Body of pancreas (tissue), 4 donors: Measurements from ENCODE around the gene MBD3L3. TPM values are rescaled to one million over a fixed set of nuclear protein-coding genes. Genes with fewer than 3 reads are reported as not detected.
"Not testable (repeated sequence)": the region's sequence is repeated elsewhere in the genome, so short reads cannot be mapped to it uniquely, and the experiment has no call there.

ENCODE experiments used
- ATAC-seq: fragments of 150-250 bp; one replicate; pipeline ENCODE4 v1.9.1; 2016
- DNase-seq, 4 donors: peaks; one replicate each; pipeline ENCODE4 v3.0.0-alpha.2; 2019
- H3K27ac ChIP-seq, 4 donors: fragments of 200-600 bp; sonication (generic); 1 replicate in 3 of 4; 2 replicates in 1 of 4; pipeline versions ENCODE4 v1.5.1 to v1.6.1; 2016 to 2019; ENCODE audit warnings: mild to moderate bottlenecking in 1 of 4, mixed read lengths in 1 of 4, moderate library complexity in 1 of 4
- H3K27me3 ChIP-seq, 2 donors: fragments of 200-600 bp; sonication (generic); one replicate each; pipeline ENCODE4 v1.6.0; 2016; ENCODE audit warnings: mild to moderate bottlenecking in 1 of 2
- H3K36me3 ChIP-seq, 2 donors: fragments of 200-600 bp; sonication (generic); replicated peaks in 1 of 2; 2 replicates each; pipeline ENCODE4 v1.5.1; 2016; ENCODE audit warnings: low read depth in 2 of 2; ENCODE audit not compliant: insufficient read depth in 1 of 2
- H3K4me1 ChIP-seq: fragments of 200-600 bp; sonication (generic); one replicate; pipeline ENCODE4 v1.6.0; 2016
- H3K4me3 ChIP-seq, 2 donors: fragments of 200-600 bp; sonication (generic); 1 replicate in 1 of 2; 2 replicates in 1 of 2; pipeline ENCODE4 v1.5.1; 2016 to 2019
- H3K9me3 ChIP-seq, 3 donors: fragments of 200-600 bp; sonication (generic); 1 replicate in 2 of 3; 2 replicates in 1 of 3; pipeline ENCODE4 v1.5.1; 2016
- POLR2A ChIP-seq, 3 donors: fragments of 450-650 bp; IDR thresholded peaks; one replicate each; pipeline ENCODE4 v1.6.1; 2016; ENCODE audit warnings: antibody characterized with exemption in 3 of 3, mild to moderate bottlenecking in 2 of 3
- WGBS, 2 donors: methylation state at CpG; one replicate each; pipeline ENCODE4 v1.1.5; 2017; 5-methylcytosine and 5-hydroxymethylcytosine counted together
- intact Hi-C: fragments of 100-400 bp; cut with DNase I; formaldehyde crosslinking; loops from one replicate; pipeline ENCODE4 v1.15.1; 2023
- total RNA-seq, 2 donors: library from RNA; depleted of rRNA; stranded (reverse); fragments of >200 nt; gene quantifications; one replicate each; pipeline ENCODE4 v1.1.0, GENCODE V29; 2016
- TF ChIP-seq, protein P1 (sequence below), 7 experiments: fragments of 450-650 bp in 4 of 7; fragments of 200-600 bp in 3 of 7; sonication (generic) in 3 of 7; IDR thresholded peaks; one replicate each; pipeline ENCODE4 v1.5.1; 2016 to 2019; ENCODE audit warnings: antibody characterized with exemption in 7 of 7

The MBD3L3 gene
- total RNA-seq, 2 donors from 2014 or later: not detected

DNA sequence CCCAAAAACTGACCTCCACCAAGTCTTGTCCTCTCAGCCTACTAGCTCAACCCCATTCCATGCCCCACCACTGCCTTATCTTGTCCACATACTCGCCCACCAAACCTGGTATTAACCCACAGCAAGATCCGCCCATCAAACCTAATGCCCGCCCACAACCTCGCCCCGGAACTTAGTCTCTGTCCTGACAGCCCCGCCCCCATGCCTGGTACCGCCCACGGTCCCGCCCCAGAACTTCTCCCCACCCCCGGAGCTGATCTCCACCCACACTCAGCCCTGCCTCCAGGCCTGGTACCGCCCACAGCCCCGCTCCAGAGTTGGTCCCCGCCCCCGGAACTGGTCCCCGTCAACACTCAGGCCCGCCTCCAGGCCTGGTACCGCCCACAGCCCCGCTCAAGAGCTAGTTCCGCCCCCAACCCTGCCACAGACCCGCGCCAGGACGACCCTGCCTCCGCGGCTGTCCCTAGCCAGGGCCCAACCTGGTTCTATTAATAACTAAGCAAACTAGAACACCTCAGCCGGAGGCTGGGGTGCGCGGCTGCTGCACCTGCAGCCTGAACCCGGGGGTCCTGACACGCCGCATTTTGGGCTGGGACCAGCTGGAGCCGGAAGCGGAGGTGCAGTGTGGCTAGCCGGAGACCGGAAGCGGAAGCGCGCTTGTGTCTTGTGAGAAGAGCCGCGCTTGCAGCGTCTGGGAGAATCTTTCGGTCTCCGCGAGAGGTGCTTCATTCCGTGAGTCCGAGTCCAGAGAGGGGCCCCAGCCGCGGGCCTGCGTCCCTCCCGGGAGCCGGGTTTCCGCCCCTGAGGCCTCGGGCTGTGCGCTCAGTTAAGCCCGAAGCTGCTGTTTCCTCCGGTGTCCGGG, 10.8 kb upstream of the MBD3L3 start, which contains the start of gene ZNF557:
ZNF557 (plus strand) TSS at position 662 of the 862 bp plus-strand sequence. CDS start 5,372 bp downstream, outside the sequence.
- H3K27ac ChIP-seq: peak within 1 kb of the TSS; percentile 48 to 94 (median 71)
- 1% methylated on average over 26 to 56 of the region's 56 CpGs for WGBS, 2 donors
- DNase-seq (peak; percentile 99 to 100 (median 100)), ATAC-seq (peak; percentile 100)
- H3K36me3 ChIP-seq: peaks cover 3 to 19% of the 10 kb centered on the region in 2 donors
- TF ChIP-seq, protein P1, sequence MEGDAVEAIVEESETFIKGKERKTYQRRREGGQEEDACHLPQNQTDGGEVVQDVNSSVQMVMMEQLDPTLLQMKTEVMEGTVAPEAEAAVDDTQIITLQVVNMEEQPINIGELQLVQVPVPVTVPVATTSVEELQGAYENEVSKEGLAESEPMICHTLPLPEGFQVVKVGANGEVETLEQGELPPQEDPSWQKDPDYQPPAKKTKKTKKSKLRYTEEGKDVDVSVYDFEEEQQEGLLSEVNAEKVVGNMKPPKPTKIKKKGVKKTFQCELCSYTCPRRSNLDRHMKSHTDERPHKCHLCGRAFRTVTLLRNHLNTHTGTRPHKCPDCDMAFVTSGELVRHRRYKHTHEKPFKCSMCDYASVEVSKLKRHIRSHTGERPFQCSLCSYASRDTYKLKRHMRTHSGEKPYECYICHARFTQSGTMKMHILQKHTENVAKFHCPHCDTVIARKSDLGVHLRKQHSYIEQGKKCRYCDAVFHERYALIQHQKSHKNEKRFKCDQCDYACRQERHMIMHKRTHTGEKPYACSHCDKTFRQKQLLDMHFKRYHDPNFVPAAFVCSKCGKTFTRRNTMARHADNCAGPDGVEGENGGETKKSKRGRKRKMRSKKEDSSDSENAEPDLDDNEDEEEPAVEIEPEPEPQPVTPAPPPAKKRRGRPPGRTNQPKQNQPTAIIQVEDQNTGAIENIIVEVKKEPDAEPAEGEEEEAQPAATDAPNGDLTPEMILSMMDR (IDR thresholded peaks at IDR 0.05): no peak
- peak in 2 of 3 donors; percentile 72 to 74 for TF ChIP-seq POLR2A (IDR thresholded peaks at IDR 0.05)
- peak within 1 kb of the TSS; percentile 68 to 99 for H3K4me3 ChIP-seq
- H3K9me3 ChIP-seq: no peaks in the 10 kb centered on the region
- no peaks in the 10 kb centered on the region for H3K27me3 ChIP-seq
- peaks cover 12% of the 10 kb centered on the region for H3K4me1 ChIP-seq
- intact Hi-C loops: no loop called here

DNA sequence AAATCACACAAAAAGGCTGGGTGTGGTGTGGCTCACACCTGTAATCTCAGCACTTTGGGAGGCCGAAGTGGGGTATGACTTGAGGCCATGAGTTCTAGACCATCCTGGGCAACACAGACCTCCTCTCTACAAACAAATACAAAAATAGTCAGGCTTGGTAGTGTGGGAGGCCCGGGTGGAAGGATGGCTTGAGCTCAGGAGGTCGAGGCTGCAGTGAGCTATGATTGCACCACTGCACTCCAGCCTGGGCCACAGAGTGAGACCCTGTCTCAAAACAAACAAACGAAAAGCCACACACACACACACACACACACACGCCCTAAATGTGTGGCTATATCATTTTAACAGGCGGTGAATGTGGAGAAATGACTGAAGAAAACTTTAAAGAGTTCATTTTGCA, 10.1 kb upstream of the MBD3L3 start:
- ATAC-seq (no peak), DNase-seq (no peak)
- intact Hi-C loops: no loop called here
- Histone ChIP-seq H3K27me3 (no peaks in the 10 kb centered on the region), H3K4me3 (no peak overlapping the region), H3K36me3 (peaks cover 3 to 15% of the 10 kb centered on the region in 2 donors), H3K4me1 (peaks cover 12% of the 10 kb centered on the region), H3K27ac (peak overlapping the region; percentile 12 to 94 (median 67)), H3K9me3 (no peaks in the 10 kb centered on the region)
- TF ChIP-seq POLR2A (IDR thresholded peaks at IDR 0.05): no peak
- TF ChIP-seq, protein P1 (IDR thresholded peaks at IDR 0.05): no peak
- 72 to 91% methylated on average over 4 to 6 of the region's 6 CpGs for WGBS, 2 donors

DNA sequence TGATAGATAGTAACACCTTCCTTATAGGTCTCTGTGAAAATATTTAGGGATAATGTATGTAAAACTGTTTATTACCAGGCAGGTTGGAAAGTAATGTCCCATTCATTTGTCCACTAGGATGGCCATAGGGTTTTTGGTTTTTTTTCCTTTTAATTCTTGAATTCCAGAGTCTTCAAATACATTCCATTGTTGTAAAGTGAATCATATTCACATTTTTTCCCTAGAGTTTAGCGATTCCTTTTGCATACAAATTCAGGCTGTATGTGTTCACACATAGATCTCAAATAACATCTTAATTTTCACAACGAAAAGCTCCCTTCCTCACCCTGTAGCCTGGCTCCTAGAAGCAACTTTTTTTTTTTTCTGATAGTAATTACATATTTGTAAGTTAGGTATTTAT, 9.2 kb upstream of the MBD3L3 start:
- peaks cover 12% of the 10 kb centered on the region for H3K4me1 ChIP-seq
- ATAC-seq: no peak
- intact Hi-C loops: no loop called here
- no peak overlapping the region for H3K27ac ChIP-seq
- H3K27me3 ChIP-seq: no peaks in the 10 kb centered on the region
- H3K36me3 ChIP-seq: peaks cover under 1 to 11% of the 10 kb centered on the region in 2 donors
- TF ChIP-seq, protein P1 (IDR thresholded peaks at IDR 0.05): no peak
- TF ChIP-seq POLR2A (IDR thresholded peaks at IDR 0.05): no peak
- no peak overlapping the region for H3K4me3 ChIP-seq
- WGBS, 2 donors: 79 to 84% methylated on average over 2 of the region's 2 CpGs
- DNase-seq: no peak
- no peaks in the 10 kb centered on the region for H3K9me3 ChIP-seq

DNA sequence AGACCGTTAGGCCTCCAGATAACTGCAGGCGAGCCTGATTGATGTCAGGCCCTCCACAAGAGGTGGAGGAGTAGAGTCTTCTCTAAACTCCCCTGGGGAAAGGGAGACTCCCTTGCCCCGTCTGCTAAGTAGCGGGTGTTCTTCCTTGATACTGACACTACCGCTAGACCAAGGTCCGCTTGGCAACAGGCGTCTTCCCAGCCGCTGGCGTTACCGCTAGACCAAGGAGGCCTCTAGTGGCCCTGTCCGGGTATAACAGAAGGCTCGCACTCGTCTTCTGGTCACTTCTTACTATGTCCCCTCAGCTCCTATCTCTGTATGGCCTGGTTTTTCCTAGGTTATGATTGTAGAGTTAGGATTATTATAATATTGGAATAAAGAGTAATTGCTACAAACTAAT, 8.6 kb upstream of the MBD3L3 start:
- H3K27ac ChIP-seq, ATAC-seq, H3K4me3 ChIP-seq, intact Hi-C loops, H3K9me3 ChIP-seq, H3K27me3 ChIP-seq, H3K36me3 ChIP-seq: not testable (repeated sequence)
- peak; percentile 13 to 37 (median 22) for DNase-seq
- 43 to 54% methylated on average over 12 to 13 of the region's 13 CpGs for WGBS, 2 donors
- H3K4me1 ChIP-seq: peaks cover 12% of the 10 kb centered on the region

DNA sequence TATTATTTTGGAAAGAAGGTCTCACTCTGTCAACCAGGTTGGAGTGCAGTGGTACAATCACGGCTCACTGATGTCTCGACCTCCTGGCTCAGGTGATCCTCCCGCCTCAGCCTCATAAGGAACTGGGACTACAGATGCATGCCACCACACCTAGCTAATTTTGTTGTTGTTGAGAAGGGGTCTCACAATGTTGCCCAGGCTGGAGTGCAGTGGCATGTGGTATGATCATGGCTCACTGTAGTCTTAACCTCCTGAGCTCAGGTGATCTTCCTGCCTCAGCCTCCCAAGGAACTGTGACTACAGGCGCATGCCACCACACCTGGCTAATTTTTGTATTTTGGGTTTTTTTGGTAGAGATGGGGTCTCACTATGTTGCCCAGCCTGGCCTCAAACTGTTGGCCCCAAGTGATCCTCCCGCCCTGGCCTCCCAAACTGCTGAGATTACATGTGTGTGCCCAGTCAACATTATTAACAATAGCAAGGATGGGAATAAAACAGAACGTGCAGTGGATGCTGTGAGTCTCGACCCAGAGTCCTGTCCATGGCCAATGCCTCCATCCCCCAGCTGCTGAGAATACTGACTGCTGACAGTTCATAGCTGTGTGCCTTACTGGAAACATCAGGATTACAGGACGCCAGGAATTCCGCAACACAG, 5.4 kb upstream of the MBD3L3 start:
- 85 to 91% methylated on average over 8 to 9 of the region's 9 CpGs for WGBS, 2 donors
- DNase-seq (peak in 1 of 4 donors; percentile 1), ATAC-seq (peak; percentile 33)
- Histone ChIP-seq H3K27ac (no peak overlapping the region), H3K27me3 (no peaks in the 10 kb centered on the region), H3K9me3 (no peaks in the 10 kb centered on the region), H3K4me1 (no peaks in the 10 kb centered on the region), H3K36me3 (no peaks in the 10 kb centered on the region), H3K4me3 (no peak overlapping the region)
- intact Hi-C loops: no loop called here
- TF ChIP-seq, protein P1 (IDR thresholded peaks at IDR 0.05): no peak
- no peak for TF ChIP-seq POLR2A (IDR thresholded peaks at IDR 0.05)
